GM12878 (cell line): ENCODE data around the gene GALNTL6. TPM values are rescaled to one million over a fixed set of nuclear protein-coding genes. Genes with fewer than 3 reads are reported as not detected.

Experiments used
- ATAC-seq: fragments of 200-7000 bp; cut with Tn5 transposase; 3 replicates; pipeline ENCODE4 v1.9.1; 2020; ENCODE audit warnings: mild to moderate bottlenecking, moderate library complexity
- BruUV-seq: library from RNA; stranded (reverse); fragments of 400-500 nt; replicated peaks from 2 replicates; lab custom pipeline; 2021; lab: Mats Ljungman, UMichigan
- CTCF ChIA-PET: fragments of 300-600 bp; sonication (Branson Sonifier 250); formaldehyde crosslinking; extraction: SDS; loops from one replicate; lab custom pipeline; 2021; ENCODE audit warnings: inconsistent platforms; lab: Yijun Ruan, JAX
- POLR2A ChIA-PET: fragments of 350-600 bp; formaldehyde crosslinking; extraction: SDS; loops from one replicate; lab custom pipeline; 2021; ENCODE audit warnings: inconsistent platforms; lab: Charles Lee
- RAD21 ChIA-PET: fragments of 300-600 bp; sonication (Branson Sonifier 250); formaldehyde crosslinking; loops from one replicate; lab custom pipeline; 2023; ENCODE audit warnings: antibody characterized with exemption; ENCODE audit not compliant: unreplicated experiment; lab: Charles Lee
- SMC1A ChIA-PET: fragments of 300-600 bp; sonication (Branson Sonifier 250); formaldehyde crosslinking; loops from one replicate; lab custom pipeline; 2023; ENCODE audit not compliant: unreplicated experiment, uncharacterized antibody; lab: Charles Lee
- DNase-seq: peaks from one replicate; pipeline ENCODE4 v3.0.0-alpha.2; 2011; ENCODE audit warnings: low read depth, low spot score
- FAIRE-seq: peaks from 3 replicates; lab custom pipeline; 2011; peaks lifted over from hg19 to GRCh38; lab: Jason Lieb, UNC
- H2AFZ ChIP-seq: 2 replicates; pipeline ENCODE4 v1.6.0; 2011; ENCODE audit warnings: low read depth, low read length, control low read depth; ENCODE audit not compliant: control insufficient read depth
- H3K27ac ChIP-seq: 2 replicates; pipeline ENCODE4 v1.5.1; 2011; ENCODE audit warnings: control low read depth; ENCODE audit not compliant: control insufficient read depth, insufficient read depth
- H3K27me3 ChIP-seq, 2 experiments: replicated peaks in 1 of 2; 2 replicates each; pipeline versions ENCODE4 v1.6.0 to v1.6.1; 2011; ENCODE audit warnings: low read length in 1 of 2; ENCODE audit not compliant: control insufficient read depth in 2 of 2, insufficient read depth in 2 of 2
- H3K36me3 ChIP-seq, 2 experiments: 2 replicates each; pipeline ENCODE4 v1.5.1; 2011; ENCODE audit warnings: low read length in 1 of 2; ENCODE audit not compliant: control insufficient read depth in 2 of 2, insufficient read depth in 2 of 2
- H3K4me1 ChIP-seq: 2 replicates; pipeline ENCODE4 v1.6.1; 2011; ENCODE audit warnings: mild to moderate bottlenecking, low read length, moderate library complexity, mixed read lengths; ENCODE audit not compliant: control insufficient read depth, insufficient read depth
- H3K4me2 ChIP-seq: 2 replicates; pipeline ENCODE4 v1.6.0; 2011; ENCODE audit warnings: control low read depth; ENCODE audit not compliant: control insufficient read depth, insufficient read depth
- H3K4me3 ChIP-seq: fragments of 200-600 bp; sonication (generic); 2 replicates; pipeline ENCODE4 v1.5.1; 2016
- H3K79me2 ChIP-seq: 2 replicates; pipeline ENCODE4 v1.6.0; 2011; ENCODE audit warnings: low read length; ENCODE audit not compliant: control insufficient read depth, insufficient read depth
- H3K9ac ChIP-seq: 2 replicates; pipeline ENCODE4 v1.8.0; 2011; ENCODE audit warnings: low read length, control low read depth, mixed read lengths; ENCODE audit not compliant: control insufficient read depth, insufficient read depth
- H3K9me3 ChIP-seq: replicated peaks from 3 replicates; pipeline ENCODE4 v1.5.1; 2011; ENCODE audit warnings: mild to moderate bottlenecking, low read length; ENCODE audit not compliant: control insufficient read depth, insufficient read depth
- H4K20me1 ChIP-seq: 2 replicates; pipeline ENCODE4 v1.6.0; 2011; ENCODE audit not compliant: control insufficient read depth, insufficient read depth
- ASH2L ChIP-seq: fragments of 300-600, 200-600 bp; sonication (generic); IDR thresholded peaks from 2 replicates; pipeline ENCODE4 v1.6.1; 2017; ENCODE audit warnings: low read depth, mild to moderate bottlenecking, borderline replicate concordance
- CEBPZ ChIP-seq: fragments of 150-350 bp; IDR thresholded peaks from 2 replicates; pipeline ENCODE4 v1.6.1; 2016; ENCODE audit warnings: low read depth, low read length
- CHD1 ChIP-seq: IDR thresholded peaks from 2 replicates; pipeline ENCODE4 v1.6.1; 2012; ENCODE audit warnings: low read depth, low read length, improper control_type of control experiment
- EGR1 ChIP-seq, 2 experiments: IDR thresholded peaks; 1 replicate in 1 of 2; 2 replicates in 1 of 2; pipeline ENCODE4 v1.6.1; 2011 to 2012; ENCODE audit warnings: low read depth in 2 of 2, low read length in 2 of 2, borderline replicate concordance in 1 of 2, mild to moderate bottlenecking in 1 of 2, moderate library complexity in 1 of 2
- HCFC1 ChIP-seq: fragments of 150-350 bp; IDR thresholded peaks from 2 replicates; pipeline ENCODE4 v1.6.1; 2014; ENCODE audit warnings: low read length
- RAD51 ChIP-seq: fragments of 450-650 bp; IDR thresholded peaks from 2 replicates; pipeline ENCODE4 v1.6.1; 2016; ENCODE audit warnings: moderate library complexity, mild to moderate bottlenecking, inconsistent platforms
- RCOR1 ChIP-seq: conservative IDR thresholded peaks from 2 replicates; pipeline ENCODE4 v1.6.1; 2012; ENCODE audit warnings: low read depth, low read length, improper control_type of control experiment
- REST ChIP-seq: IDR thresholded peaks from 2 replicates; pipeline ENCODE4 v1.6.1; 2012; ENCODE audit warnings: mild to moderate bottlenecking, low read depth, low read length
- SMC3 ChIP-seq: IDR thresholded peaks from 2 replicates; pipeline ENCODE4 v1.6.1; 2011; ENCODE audit warnings: low read length, improper control_type of control experiment, borderline replicate concordance
- SP1 ChIP-seq: IDR thresholded peaks from one replicate; pipeline ENCODE4 v1.6.1; 2011; ENCODE audit warnings: low read depth, low read length
- TAF1 ChIP-seq: IDR thresholded peaks from 2 replicates; pipeline ENCODE4 v1.6.1; 2011; ENCODE audit warnings: mild to moderate bottlenecking, low read depth, low read length, borderline replicate concordance
- TCF3 ChIP-seq: IDR thresholded peaks from 2 replicates; pipeline ENCODE4 v1.6.1; 2012; ENCODE audit warnings: low read depth, mild to moderate bottlenecking, low read length, borderline replicate concordance; ENCODE audit not compliant: insufficient read depth
- YY1 ChIP-seq: IDR thresholded peaks from 2 replicates; pipeline ENCODE4 v1.6.1; 2011; ENCODE audit warnings: low read depth, mild to moderate bottlenecking, low read length
- ZBED1 ChIP-seq: IDR thresholded peaks from 2 replicates; pipeline ENCODE4 v1.6.1; 2016; ENCODE audit warnings: borderline replicate concordance
- ZBTB33 ChIP-seq: fragments of 450-650 bp; IDR thresholded peaks from 2 replicates; pipeline ENCODE4 v1.6.1; 2017; ENCODE audit warnings: mild to moderate bottlenecking
- ZNF24 ChIP-seq: fragments of 450-650 bp; IDR thresholded peaks from 2 replicates; pipeline ENCODE4 v1.6.1; 2017; ENCODE audit warnings: antibody characterized with exemption, mild to moderate bottlenecking
- WGBS: methylation state at CpG from one replicate; pipeline ENCODE4 v1.1.6; 2016; ENCODE audit warnings: low lambda C conversion rate; ENCODE audit not compliant: insufficient replicate concordance, insufficient coverage; ENCODE audit errors: missing lambda C conversion rate; 5-methylcytosine and 5-hydroxymethylcytosine counted together
- in situ Hi-C: fragments of 300-500 bp; cut with MboI; formaldehyde crosslinking; loops from 9 replicates; pipeline ENCODE4 v1.14.3; 2018; ENCODE audit warnings: mixed read lengths
- intact Hi-C: fragments of 100-400 bp; cut with micrococcal nuclease; formaldehyde crosslinking; loops from one replicate; pipeline ENCODE4 v1.14.2; 2022; ENCODE audit not compliant: unreplicated experiment
- polyA plus RNA-seq, 11 experiments: library from polyadenylated mRNA; depleted of rRNA in 4 of 11; unstranded in 6 of 11; stranded (reverse) in 5 of 11; fragments of >200 nt; fragmentation: Nextera tagmentation in 4 of 11; fragmentation: Illumina TruSeq in 1 of 11; extraction: Ambion mirVana in 4 of 11; extraction: Trizol in 1 of 11; gene quantifications; 1 replicate in 1 of 11; 2 replicates in 10 of 11; pipeline versions ENCODE4 v1.2.1 to v1.2.3, GENCODE V29; 2011 to 2016; ENCODE audit warnings: inconsistent platforms in 2 of 11, missing spikeins in 2 of 11, low read depth in 1 of 11
- total RNA-seq, 4 experiments: library from RNA; depleted of rRNA in 3 of 4; stranded (reverse); fragments of >200 nt in 3 of 4; fragmentation: Illumina TruSeq in 1 of 4; extraction: Trizol in 1 of 4; gene quantifications; 2 replicates each; pipeline versions ENCODE4 v1.2.1 to v1.2.3, GENCODE V29; 2013 to 2021

GALNTL6 gene
- total and polyA plus RNA-seq, 10 of the 15 experiments (the other 5 are each of a cell fraction or from before 2014, with no cell fraction given) = 0.01 to 0.29 TPM; not detected in 8

GRCh38 chr4:172868271-172868670 lies 1055.1 kb downstream of the GALNTL6 start:
- BruUV-seq = no TSS peak
- 0% methylated on average over 1 of the region's 1 CpG for WGBS
- FAIRE-seq (no peak), ATAC-seq (no peak), DNase-seq (no peak)
- no peak overlapping the region for H3K27ac ChIP-seq
- intact Hi-C loops = no loop called here
- ChIA-PET POLR2A (no interaction called here), SMC1A (no interaction called here), RAD21 (no interaction called here), CTCF (no interaction called here)
- H3K79me2 ChIP-seq = no peaks in the 10 kb centered on the region
- no peaks in the 10 kb centered on the region for H3K36me3 ChIP-seq
- H2AFZ ChIP-seq = no peak overlapping the region
- H3K9me3 ChIP-seq = no peaks in the 10 kb centered on the region
- no peaks in the 10 kb centered on the region for H3K4me1 ChIP-seq
- H3K4me2 ChIP-seq = no peak overlapping the region
- TF ChIP-seq TCF3 = no peak
- no peak for TF ChIP-seq ZNF24
- no peak for TF ChIP-seq ASH2L
- TF ChIP-seq HCFC1 = no peak
- TF ChIP-seq CEBPZ = no peak
- TF ChIP-seq RAD51 = no peak
- no peak for TF ChIP-seq RCOR1
- TF ChIP-seq CHD1 = no peak
- TF ChIP-seq SP1 = no peak
- TF ChIP-seq TAF1 = no peak
- TF ChIP-seq ZBTB33 = no peak
- no peak for TF ChIP-seq YY1
- no peak for TF ChIP-seq REST
- TF ChIP-seq SMC3 = no peak
- no peak for TF ChIP-seq EGR1 (IDR thresholded peaks at IDR 0.05; ENCODE audit: borderline replicate concordance in 1 of 2, low read depth in 2 of 2, low read length in 2 of 2)
- TF ChIP-seq ZBED1 = no peak
- H3K4me3 ChIP-seq = no peak overlapping the region
- no peaks in the 10 kb centered on the region for H3K27me3 ChIP-seq
- in situ Hi-C loops = no loop called here
- H4K20me1 ChIP-seq = no peaks in the 10 kb centered on the region
- no peak overlapping the region for H3K9ac ChIP-seq
